Loucy (cell line): Measurements from ENCODE around the gene KAT6B.

ENCODE experiments used
- H2AFZ ChIP-seq: fragments of 200-600 bp; sonication (generic); 2 replicates; pipeline ENCODE4 v1.6.0; 2016; ENCODE audit warnings: antibody characterized with exemption, mild to moderate bottlenecking, low read length, moderate library complexity
- H3F3A ChIP-seq: fragments of 200-600 bp; 2 replicates; pipeline ENCODE4 v1.6.0; 2016; ENCODE audit warnings: antibody characterized with exemption, low read depth, mild to moderate bottlenecking
- H3K27me3 ChIP-seq: fragments of 200-600 bp; sonication (generic); 2 replicates; pipeline ENCODE4 v1.6.1; 2014; ENCODE audit warnings: low read length, mild to moderate bottlenecking; ENCODE audit not compliant: insufficient read depth, poor library complexity, severe bottlenecking
- H3K36me3 ChIP-seq: fragments of 200-600 bp; sonication (generic); 2 replicates; pipeline ENCODE4 v1.6.1; 2016; ENCODE audit warnings: low read length; ENCODE audit not compliant: insufficient read depth
- H3K4me1 ChIP-seq: fragments of 200-600 bp; sonication (generic); 2 replicates; pipeline ENCODE4 v1.5.1; 2014; ENCODE audit warnings: low read length, mild to moderate bottlenecking; ENCODE audit not compliant: insufficient read depth, poor library complexity, severe bottlenecking
- H3K4me2 ChIP-seq: fragments of 200-600 bp; sonication (generic); 2 replicates; pipeline ENCODE4 v1.6.0; 2014; ENCODE audit warnings: antibody characterized with exemption, low read length, low read depth, mild to moderate bottlenecking; ENCODE audit not compliant: poor library complexity, severe bottlenecking
- H3K4me3 ChIP-seq: fragments of 200-600 bp; sonication (generic); 2 replicates; pipeline ENCODE4 v1.5.1; 2014; ENCODE audit warnings: low read length, mild to moderate bottlenecking, mixed read lengths; ENCODE audit not compliant: poor library complexity, severe bottlenecking
- H3K79me2 ChIP-seq: fragments of 200-600 bp; sonication (generic); 2 replicates; pipeline ENCODE4 v1.6.1; 2014; ENCODE audit warnings: low read length; ENCODE audit not compliant: insufficient read depth
- H3K9ac ChIP-seq: fragments of 200-600 bp; sonication (generic); 2 replicates; pipeline ENCODE4 v1.6.0; 2014; ENCODE audit warnings: mild to moderate bottlenecking, low read depth, low read length, moderate library complexity; ENCODE audit not compliant: poor library complexity, severe bottlenecking
- H3K9me2 ChIP-seq: fragments of 200-600 bp; sonication (generic); replicated peaks from 2 replicates; pipeline ENCODE4 v1.6.1; 2016; ENCODE audit warnings: low read depth, low read length, mixed read lengths
- H3K9me3 ChIP-seq: fragments of 200-600 bp; sonication (generic); 2 replicates; pipeline ENCODE4 v1.6.1; 2014; ENCODE audit warnings: mild to moderate bottlenecking, antibody characterized with exemption, low read length, low read depth; ENCODE audit not compliant: insufficient read depth
- H4K20me1 ChIP-seq: fragments of 200-600 bp; sonication (generic); 2 replicates; pipeline ENCODE4 v1.6.0; 2014; ENCODE audit warnings: antibody characterized with exemption, low read length, mild to moderate bottlenecking; ENCODE audit not compliant: insufficient read depth, poor library complexity, severe bottlenecking
- EZH2phosphoT487 ChIP-seq: fragments of 200-600 bp; IDR thresholded peaks from 2 replicates; pipeline ENCODE4 v1.6.1; 2018; ENCODE audit warnings: antibody characterized with exemption, mild to moderate bottlenecking, moderate library complexity, borderline replicate concordance
- TF ChIP-seq, protein P1 (sequence below): fragments of 200-600 bp; sonication (generic); conservative IDR thresholded peaks from 2 replicates; pipeline ENCODE4 v1.5.1; 2014; ENCODE audit warnings: mild to moderate bottlenecking, antibody characterized with exemption, low read length

KAT6B gene

DNA sequence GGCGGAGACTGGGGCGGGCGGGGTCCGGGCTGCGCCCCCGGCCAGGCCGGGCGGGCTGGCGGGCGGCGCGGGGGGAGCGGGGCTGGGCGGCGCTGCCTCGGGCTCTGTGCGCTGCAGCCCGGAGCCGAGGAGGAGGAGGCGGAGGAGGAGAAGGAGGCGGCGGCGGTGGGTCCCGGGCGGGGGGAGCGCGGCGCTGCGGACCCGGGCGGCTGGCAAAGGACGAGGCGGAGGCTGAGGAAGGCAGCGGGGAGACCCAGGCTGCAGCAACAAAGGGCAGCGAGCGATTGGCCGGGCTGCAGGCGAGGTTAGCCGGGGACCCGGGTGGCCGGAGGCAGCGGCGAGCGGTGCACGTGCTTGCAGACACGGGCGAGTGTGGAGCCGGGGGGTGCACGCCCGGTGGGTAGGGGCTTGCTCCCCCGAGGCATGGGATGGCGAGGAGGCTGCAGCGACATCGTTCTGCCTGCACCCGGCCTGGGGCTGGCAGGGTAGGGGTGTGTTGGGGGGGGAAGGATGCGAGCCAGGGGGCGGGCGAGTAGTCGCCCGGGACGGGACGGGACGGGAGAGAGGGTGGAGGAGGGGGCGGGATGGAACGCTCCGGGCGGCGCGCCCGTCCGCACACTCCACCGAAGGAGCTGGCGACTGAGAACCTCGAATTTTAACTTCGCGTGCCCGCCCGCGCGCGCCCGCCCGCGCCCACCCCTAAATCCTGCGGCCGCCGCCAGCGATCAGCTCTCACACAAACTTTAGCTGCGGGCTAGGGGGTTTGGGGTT is 844 bp upstream of the KAT6B start:
- H3K9me2 ChIP-seq: no peaks in the 10 kb centered on the region
- H3K27me3 ChIP-seq: no peaks in the 10 kb centered on the region
- H4K20me1 ChIP-seq: peaks cover 26% of the 10 kb centered on the region
- H2AFZ ChIP-seq: peak overlapping the region; percentile 78
- TF ChIP-seq, protein P1, sequence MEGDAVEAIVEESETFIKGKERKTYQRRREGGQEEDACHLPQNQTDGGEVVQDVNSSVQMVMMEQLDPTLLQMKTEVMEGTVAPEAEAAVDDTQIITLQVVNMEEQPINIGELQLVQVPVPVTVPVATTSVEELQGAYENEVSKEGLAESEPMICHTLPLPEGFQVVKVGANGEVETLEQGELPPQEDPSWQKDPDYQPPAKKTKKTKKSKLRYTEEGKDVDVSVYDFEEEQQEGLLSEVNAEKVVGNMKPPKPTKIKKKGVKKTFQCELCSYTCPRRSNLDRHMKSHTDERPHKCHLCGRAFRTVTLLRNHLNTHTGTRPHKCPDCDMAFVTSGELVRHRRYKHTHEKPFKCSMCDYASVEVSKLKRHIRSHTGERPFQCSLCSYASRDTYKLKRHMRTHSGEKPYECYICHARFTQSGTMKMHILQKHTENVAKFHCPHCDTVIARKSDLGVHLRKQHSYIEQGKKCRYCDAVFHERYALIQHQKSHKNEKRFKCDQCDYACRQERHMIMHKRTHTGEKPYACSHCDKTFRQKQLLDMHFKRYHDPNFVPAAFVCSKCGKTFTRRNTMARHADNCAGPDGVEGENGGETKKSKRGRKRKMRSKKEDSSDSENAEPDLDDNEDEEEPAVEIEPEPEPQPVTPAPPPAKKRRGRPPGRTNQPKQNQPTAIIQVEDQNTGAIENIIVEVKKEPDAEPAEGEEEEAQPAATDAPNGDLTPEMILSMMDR: no peak
- TF ChIP-seq EZH2phosphoT487: no peak
- no peaks in the 10 kb centered on the region for H3K9me3 ChIP-seq
- H3K36me3 ChIP-seq: no peaks in the 10 kb centered on the region
- no peaks in the 10 kb centered on the region for H3F3A ChIP-seq
- peaks cover 58% of the 10 kb centered on the region for H3K4me1 ChIP-seq
- H3K9ac ChIP-seq: peak overlapping the region; percentile 99
- H3K4me3 ChIP-seq: peak overlapping the region; percentile 94
- H3K4me2 ChIP-seq: peak overlapping the region; percentile 82
- H3K79me2 ChIP-seq: peaks cover 55% of the 10 kb centered on the region

DNA sequence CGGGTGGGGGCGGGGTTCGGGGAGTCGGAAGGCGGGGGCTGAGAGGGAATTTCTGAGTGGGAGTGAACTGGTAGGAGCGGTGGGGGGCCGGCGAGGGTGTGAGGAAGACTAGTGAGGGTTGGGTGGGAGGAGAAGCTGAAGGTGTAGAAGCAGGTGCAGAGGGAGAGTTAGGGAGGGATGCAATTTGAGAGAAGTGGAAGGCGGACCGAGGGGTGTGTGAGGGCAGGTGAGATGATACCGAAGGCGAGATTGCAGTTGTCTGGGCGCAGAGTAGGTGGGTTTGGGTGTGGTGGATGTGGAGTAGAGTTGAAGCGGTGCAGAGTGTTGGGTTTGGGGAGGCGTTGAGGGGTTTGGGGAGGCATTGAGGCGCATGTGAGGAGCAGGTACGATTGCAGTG is 643 bp downstream of the KAT6B start:
- H3K27me3 ChIP-seq: no peaks in the 10 kb centered on the region
- H3K9me2 ChIP-seq: no peaks in the 10 kb centered on the region
- H3K4me1 ChIP-seq: peaks cover 61% of the 10 kb centered on the region
- H3K9me3 ChIP-seq: no peaks in the 10 kb centered on the region
- H2AFZ ChIP-seq: no peak overlapping the region
- peak overlapping the region; percentile 76 for H3K9ac ChIP-seq
- 0 out of 2 replicates have a peak, but pooled peaks cover 3% of the 10 kb centered on the region for H3F3A ChIP-seq
- peaks cover 35% of the 10 kb centered on the region for H4K20me1 ChIP-seq
- H3K4me3 ChIP-seq: peak overlapping the region; percentile 85
- no peak for TF ChIP-seq EZH2phosphoT487
- TF ChIP-seq, protein P1: no peak
- no peaks in the 10 kb centered on the region for H3K36me3 ChIP-seq
- peak overlapping the region; percentile 92 for H3K4me2 ChIP-seq
- peaks cover 70% of the 10 kb centered on the region for H3K79me2 ChIP-seq

DNA sequence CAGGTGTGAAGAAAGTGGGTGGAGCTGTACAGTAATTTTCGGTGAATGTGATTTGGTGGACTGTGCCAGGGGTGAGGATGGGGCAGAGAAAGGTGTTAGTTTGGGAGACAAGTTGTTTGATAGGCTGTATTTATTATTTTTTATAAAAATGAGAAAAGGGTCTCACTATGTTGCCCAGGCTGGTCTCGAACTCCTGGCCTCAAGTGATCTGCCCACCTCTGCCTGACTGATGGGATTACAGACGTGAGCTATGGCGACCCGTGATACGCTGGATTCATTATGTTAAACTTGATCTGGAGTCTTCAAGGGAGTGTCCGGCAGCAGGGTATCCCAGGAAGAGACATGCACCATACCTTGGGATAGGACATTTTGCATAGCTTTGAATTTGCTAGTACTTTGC is 1.3 kb downstream of the KAT6B start:
- H3K4me2 ChIP-seq: peak overlapping the region; percentile 92
- H3K4me1 ChIP-seq: peaks cover 56% of the 10 kb centered on the region
- no peaks in the 10 kb centered on the region for H3K36me3 ChIP-seq
- H3K27me3 ChIP-seq: no peaks in the 10 kb centered on the region
- H3K9me3 ChIP-seq: no peaks in the 10 kb centered on the region
- no peak overlapping the region for H2AFZ ChIP-seq
- H3K79me2 ChIP-seq: peaks cover 76% of the 10 kb centered on the region
- TF ChIP-seq, protein P1: no peak
- TF ChIP-seq EZH2phosphoT487: no peak
- peak overlapping the region; percentile 76 for H3K9ac ChIP-seq
- peak overlapping the region; percentile 85 for H3K4me3 ChIP-seq
- H3K9me2 ChIP-seq: no peaks in the 10 kb centered on the region
- H3F3A ChIP-seq: 0 out of 2 replicates have a peak, but pooled peaks cover 3% of the 10 kb centered on the region
- H4K20me1 ChIP-seq: peaks cover 36% of the 10 kb centered on the region
